Chondrocyte (in vitro differentiated cells): Measurements from ENCODE around the gene TXK. TPM values are rescaled to one million over a fixed set of nuclear protein-coding genes. Genes with fewer than 3 reads are reported as not detected.

ENCODE experiments used
- DNase-seq: peaks from one replicate; pipeline ENCODE4 v3.0.0; 2021; ENCODE audit warnings: mixed read lengths, low spot score
- H3K27ac Mint-ChIP-seq: one replicate; pipeline ENCODE4 v1.8.0; 2021; ENCODE audit warnings: mild to moderate bottlenecking, moderate library complexity, mixed read lengths; ENCODE audit not compliant: unreplicated experiment
- H3K27me3 Mint-ChIP-seq: 2 replicates; pipeline ENCODE4 v1.8.0; 2021; ENCODE audit warnings: low read depth, mixed read lengths
- H3K36me3 Mint-ChIP-seq: 2 replicates; pipeline ENCODE4 v1.8.0; 2021; ENCODE audit warnings: low read depth, mixed read lengths
- H3K4me1 Mint-ChIP-seq: 2 replicates; pipeline ENCODE4 v1.8.0; 2021; ENCODE audit warnings: low read depth, mild to moderate bottlenecking, mixed read lengths
- H3K4me3 Mint-ChIP-seq: one replicate; pipeline ENCODE4 v1.8.0; 2021; ENCODE audit warnings: mild to moderate bottlenecking, moderate library complexity, mixed read lengths; ENCODE audit not compliant: unreplicated experiment
- H3K9me3 Mint-ChIP-seq: 2 replicates; pipeline ENCODE4 v1.8.0; 2021; ENCODE audit warnings: low read depth, mixed read lengths
- total RNA-seq: library from RNA; stranded (reverse); gene quantifications from 3 replicates; pipeline ENCODE4 v1.2.1, GENCODE V29; 2021
- TF ChIP-seq, protein P1 (sequence below): fragments of 200-600 bp; sonication (generic); IDR thresholded peaks from 2 replicates; pipeline ENCODE4 v1.5.0; 2021; ENCODE audit warnings: antibody characterized with exemption, mild to moderate bottlenecking, moderate library complexity

The TXK gene
- total RNA-seq, 1 donor from 2014 or later, result 0.22 TPM

DNA sequence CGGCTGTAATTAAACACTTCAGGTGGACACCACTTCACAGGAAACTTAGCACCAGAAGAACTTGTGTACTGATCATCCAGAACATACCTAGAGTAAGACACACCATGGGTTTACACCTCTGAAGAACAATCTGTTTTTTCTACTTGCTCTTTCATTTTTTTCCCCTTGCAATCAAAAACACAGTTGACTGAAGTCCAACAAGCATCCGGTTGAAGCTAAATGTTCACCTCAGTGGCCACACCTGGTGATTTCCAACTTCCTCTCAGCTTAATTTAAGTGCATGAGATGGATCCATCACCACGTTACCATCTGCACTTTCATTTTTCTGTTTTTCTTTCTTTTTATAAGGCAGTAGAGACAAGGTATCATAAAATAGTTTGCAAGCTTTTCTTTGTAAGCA, 4.9 kb upstream of the TXK start:
- Mint-ChIP-seq H3K4me3 (no peak overlapping the region), H3K27ac (no peak overlapping the region), H3K9me3 (no peaks in the 10 kb centered on the region), H3K27me3 (peaks cover 6% of the 10 kb centered on the region), H3K36me3 (no peaks in the 10 kb centered on the region), H3K4me1 (peaks cover 13% of the 10 kb centered on the region)
- TF ChIP-seq, protein P1, sequence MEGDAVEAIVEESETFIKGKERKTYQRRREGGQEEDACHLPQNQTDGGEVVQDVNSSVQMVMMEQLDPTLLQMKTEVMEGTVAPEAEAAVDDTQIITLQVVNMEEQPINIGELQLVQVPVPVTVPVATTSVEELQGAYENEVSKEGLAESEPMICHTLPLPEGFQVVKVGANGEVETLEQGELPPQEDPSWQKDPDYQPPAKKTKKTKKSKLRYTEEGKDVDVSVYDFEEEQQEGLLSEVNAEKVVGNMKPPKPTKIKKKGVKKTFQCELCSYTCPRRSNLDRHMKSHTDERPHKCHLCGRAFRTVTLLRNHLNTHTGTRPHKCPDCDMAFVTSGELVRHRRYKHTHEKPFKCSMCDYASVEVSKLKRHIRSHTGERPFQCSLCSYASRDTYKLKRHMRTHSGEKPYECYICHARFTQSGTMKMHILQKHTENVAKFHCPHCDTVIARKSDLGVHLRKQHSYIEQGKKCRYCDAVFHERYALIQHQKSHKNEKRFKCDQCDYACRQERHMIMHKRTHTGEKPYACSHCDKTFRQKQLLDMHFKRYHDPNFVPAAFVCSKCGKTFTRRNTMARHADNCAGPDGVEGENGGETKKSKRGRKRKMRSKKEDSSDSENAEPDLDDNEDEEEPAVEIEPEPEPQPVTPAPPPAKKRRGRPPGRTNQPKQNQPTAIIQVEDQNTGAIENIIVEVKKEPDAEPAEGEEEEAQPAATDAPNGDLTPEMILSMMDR, result no peak
- DNase-seq, result no peak

DNA sequence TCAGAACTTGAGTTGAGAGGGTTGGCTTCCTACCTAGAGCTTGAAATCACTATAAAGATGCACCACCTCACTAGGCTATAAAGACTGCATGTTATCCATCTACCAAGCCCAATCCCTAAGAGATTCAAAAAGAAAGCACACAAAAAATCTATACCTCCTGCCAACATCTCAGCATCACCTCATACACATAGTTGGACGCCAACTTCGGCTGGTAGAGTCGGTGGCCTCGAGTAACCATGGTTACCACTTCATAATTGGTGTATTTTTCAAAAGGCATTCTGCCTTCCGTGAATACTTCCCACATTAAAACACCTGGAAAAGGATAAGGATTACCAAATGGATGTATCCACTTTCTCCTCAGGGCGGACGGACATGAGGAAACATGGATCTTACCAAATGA, 4.5 kb upstream of the TXK start:
- Mint-ChIP-seq H3K27ac (no peak overlapping the region), H3K4me1 (peaks cover 17% of the 10 kb centered on the region), H3K9me3 (no peaks in the 10 kb centered on the region), H3K27me3 (peaks cover 6% of the 10 kb centered on the region), H3K4me3 (no peak overlapping the region), H3K36me3 (no peaks in the 10 kb centered on the region)
- no peak for DNase-seq
- TF ChIP-seq, protein P1, result no peak

DNA sequence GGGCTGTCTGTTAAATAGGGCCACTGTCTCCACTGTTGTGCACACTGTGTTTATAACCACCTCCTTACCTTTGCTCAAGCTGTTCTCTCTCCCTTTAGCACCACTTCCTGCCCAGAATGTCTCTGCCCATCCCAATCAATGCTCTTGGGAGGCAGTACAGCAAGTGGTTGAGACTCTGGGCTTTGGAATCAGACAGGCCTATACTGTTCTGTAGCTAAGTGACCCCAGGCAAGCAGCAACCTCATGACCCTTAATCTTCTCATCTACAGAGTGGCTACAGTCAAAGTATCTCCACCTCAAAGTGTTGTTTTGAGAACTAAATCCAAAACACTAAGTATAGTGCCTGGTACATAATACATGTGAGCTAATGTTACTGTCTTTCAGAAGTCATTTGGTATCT, 3.8 kb upstream of the TXK start:
- no peak overlapping the region for H3K27ac Mint-ChIP-seq
- H3K4me1 Mint-ChIP-seq, result peaks cover 18% of the 10 kb centered on the region
- DNase-seq, result no peak
- no peak overlapping the region for H3K4me3 Mint-ChIP-seq
- peaks cover 1% of the 10 kb centered on the region for H3K27me3 Mint-ChIP-seq
- TF ChIP-seq, protein P1, result no peak
- no peaks in the 10 kb centered on the region for H3K9me3 Mint-ChIP-seq
- no peaks in the 10 kb centered on the region for H3K36me3 Mint-ChIP-seq

DNA sequence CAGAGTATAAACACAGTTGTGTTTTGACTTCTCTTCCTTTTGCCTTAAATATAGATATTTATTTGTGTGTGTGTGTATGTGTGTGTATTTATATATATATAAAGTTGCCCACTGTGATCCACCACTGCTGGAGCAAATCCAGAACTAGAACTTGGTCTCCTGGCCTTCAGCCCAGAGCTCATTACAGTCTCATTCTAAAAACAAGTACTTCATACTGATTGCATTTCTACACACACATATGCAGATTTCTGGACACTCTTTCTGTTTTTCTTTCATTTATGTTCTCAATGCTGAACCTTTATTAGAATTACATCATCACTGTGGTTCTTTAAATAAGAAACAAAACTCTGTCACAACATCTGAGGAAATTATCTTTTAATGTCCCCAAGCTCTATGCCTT, 381 bp downstream of the TXK start:
- Mint-ChIP-seq H3K27ac (no peak overlapping the region), H3K4me1 (peaks cover 18% of the 10 kb centered on the region), H3K9me3 (no peaks in the 10 kb centered on the region), H3K4me3 (no peak overlapping the region), H3K36me3 (no peaks in the 10 kb centered on the region), H3K27me3 (no peaks in the 10 kb centered on the region)
- TF ChIP-seq, protein P1, result no peak
- DNase-seq, result no peak

DNA sequence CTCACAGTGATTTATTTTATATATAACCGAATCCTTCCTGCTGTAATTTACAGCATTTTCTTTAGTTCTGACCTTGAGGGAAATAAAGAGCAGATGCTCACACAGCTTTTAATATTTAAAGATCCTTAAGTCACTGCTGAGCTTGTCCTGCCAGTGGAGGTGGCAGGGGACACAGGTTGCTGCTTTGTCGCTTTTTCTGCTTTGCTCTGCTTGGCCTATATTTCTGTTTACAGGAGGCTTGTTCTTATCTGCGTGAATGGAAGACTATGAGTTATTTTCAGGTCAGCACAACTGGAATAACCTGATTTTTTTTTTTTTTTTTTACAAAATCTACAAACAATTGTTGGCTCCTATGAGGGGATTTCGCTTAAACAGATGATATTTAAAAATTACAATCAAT, 2.3 kb downstream of the TXK start:
- H3K27me3 Mint-ChIP-seq, result no peaks in the 10 kb centered on the region
- peaks cover 31% of the 10 kb centered on the region for H3K4me1 Mint-ChIP-seq
- H3K4me3 Mint-ChIP-seq, result no peak overlapping the region
- TF ChIP-seq, protein P1, result no peak
- no peak for DNase-seq
- no peaks in the 10 kb centered on the region for H3K36me3 Mint-ChIP-seq
- no peaks in the 10 kb centered on the region for H3K9me3 Mint-ChIP-seq
- no peak overlapping the region for H3K27ac Mint-ChIP-seq
